ENCODE results near the gene ZNF664. TPM values are rescaled to one million over a fixed set of nuclear protein-coding genes. Genes with fewer than 3 reads are reported as not detected.
A peak's percentile ranks its signal among the peaks of the same experiment; 100 is the strongest.

The ZNF664 gene
- total RNA-seq (2016; rRNA removed; fragmentation: Illumina TruSeq; extraction: Trizol), result 56.5 and 109 TPM in 2 replicates
- total RNA-seq (2016; cell fraction: cytosol; rRNA removed; fragmentation: Illumina TruSeq; extraction: Trizol; ENCODE audit: low read depth), result 17.1 and 19.6 TPM in 2 replicates
- total RNA-seq (2016; cell fraction: insoluble cytoplasmic fraction; rRNA removed; fragmentation: Illumina TruSeq; extraction: Trizol), result 63.9 and 99.8 TPM in 2 replicates
- total RNA-seq (2016; cell fraction: membrane; rRNA removed; fragmentation: Illumina TruSeq; extraction: Trizol), result 84.3 and 86.0 TPM in 2 replicates
- total RNA-seq (2016; cell fraction: nucleus; rRNA removed; fragmentation: Illumina TruSeq; extraction: Trizol), result 64.5 and 64.7 TPM in 2 replicates
- 43.9 and 46.1 TPM in 2 replicates for polyA plus RNA-seq (2011; rRNA removed)
- 25.5 and 35.4 TPM in 2 replicates for polyA plus RNA-seq (2011; cell fraction: cytosol; rRNA removed)
- polyA plus RNA-seq (2011; cell fraction: nucleus; rRNA removed), result 44.8 and 58.7 TPM in 2 replicates
- polyA plus RNA-seq (2012), result 43.4 and 52.1 TPM in 2 replicates
- 20.6 and 23.0 TPM in 2 replicates for polyA plus RNA-seq (2016; cell fraction: cytosol; fragmentation: Illumina TruSeq; extraction: Trizol; ENCODE audit: low read depth)
- polyA plus RNA-seq (2016; cell fraction: insoluble cytoplasmic fraction; fragmentation: Illumina TruSeq; extraction: Trizol; ENCODE audit: low read depth), result 101 and 102 TPM in 2 replicates
- polyA plus RNA-seq (2016; cell fraction: membrane; fragmentation: Illumina TruSeq; extraction: Trizol; ENCODE audit: low read depth), result 67.1 and 72.2 TPM in 2 replicates
- polyA plus RNA-seq (2016; cell fraction: nucleus; fragmentation: Illumina TruSeq; extraction: Trizol; ENCODE audit: insufficient read depth, low read depth), result 80.2 and 81.9 TPM in 2 replicates
- 36.2 and 75.5 TPM in 2 replicates for polyA minus RNA-seq (2011; rRNA and poly(A)+ RNA removed; ENCODE audit: low replicate concordance)
- polyA minus RNA-seq (2011; cell fraction: cytosol; rRNA and poly(A)+ RNA removed), result 24.4 and 29.4 TPM in 2 replicates
- polyA minus RNA-seq (2011; cell fraction: nucleus; rRNA and poly(A)+ RNA removed), result 53.6 and 59.6 TPM in 2 replicates
- percentile 93 among the genes with signal in this experiment for Bru-seq, nascent RNA
- BruChase-seq, experiment 1, labeled RNA remaining after a 6-hour chase, result percentile 99 among the genes with signal in this experiment
- BruChase-seq, experiment 2, labeled RNA remaining after a 2-hour chase, result percentile 99 among the genes with signal in this experiment
- long read RNA-seq, experiment 1, partial matches to known transcripts, result 1 of 6 reads
- long read RNA-seq, experiment 1, other reads (novel, unspliced or antisense), result 3 of 6 reads
- long read RNA-seq, experiment 2, full-length matches to known transcripts, result 6 of 13 reads
- long read RNA-seq, experiment 2, partial matches to known transcripts, result 3 of 13 reads
- long read RNA-seq, experiment 2, other reads (novel, unspliced or antisense), result 4 of 13 reads

DNA sequence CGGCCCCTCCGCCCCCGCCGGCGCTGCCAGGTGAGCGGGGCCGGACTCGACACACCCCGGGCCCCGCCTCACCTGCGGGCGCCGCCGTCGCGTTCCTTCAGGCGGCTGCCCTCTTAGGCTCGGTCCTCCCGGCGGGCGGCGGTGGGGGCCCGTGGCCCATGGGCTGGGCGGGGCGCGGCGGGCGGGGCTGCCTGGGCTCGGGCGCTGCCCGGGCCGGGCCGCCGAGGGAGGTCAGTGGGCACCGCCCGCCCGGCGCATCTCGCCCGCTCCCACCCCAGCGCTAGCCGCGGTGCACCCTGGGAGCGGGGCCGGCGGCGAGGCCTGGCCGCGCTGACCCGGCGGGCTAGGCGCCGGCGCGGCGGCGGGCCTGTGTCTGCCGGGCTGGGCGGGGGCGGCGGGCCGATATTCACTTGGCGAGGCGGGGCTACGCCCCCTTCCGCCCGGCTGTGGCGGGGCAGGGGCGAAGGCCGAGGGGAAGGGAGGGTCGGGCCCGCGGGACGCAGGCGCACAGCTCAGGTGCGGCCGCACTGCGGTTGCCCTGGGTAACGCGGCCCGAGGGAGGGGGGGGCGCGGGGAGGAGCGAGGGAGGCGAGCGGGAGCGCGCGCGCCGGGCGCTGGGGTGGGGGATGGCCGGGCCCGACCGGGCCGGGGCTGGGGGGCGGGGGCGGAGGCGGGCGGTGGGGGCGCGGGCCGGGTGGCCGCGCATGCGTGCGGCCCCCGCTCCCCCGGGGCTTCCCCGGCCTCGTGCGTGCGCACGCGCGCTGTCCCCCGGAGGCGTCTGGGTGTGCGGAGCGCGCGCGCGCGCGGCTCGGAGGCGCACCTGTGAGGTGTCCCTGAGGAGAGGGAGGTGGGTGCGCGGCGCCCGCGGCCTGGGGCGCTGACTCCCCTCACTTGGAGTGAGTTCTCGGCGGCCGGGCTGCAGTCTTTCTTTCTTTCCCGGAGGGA, at the start of gene ZNF664, which contains the start of gene CCDC92:
ZNF664 (plus strand) TSS at position 759 of the 945 bp plus-strand sequence. CDS start 38,930 bp downstream, outside the sequence.
CCDC92 (minus strand) TSS at position 375 of the 945 bp plus-strand sequence. CDS start 28,526 bp downstream, outside the sequence.
- in situ Hi-C loops (cut with HindIII; ENCODE audit: extremely low pct_ligation_motif_present, low pct_unique_long_range_greater_than_20kb), result no loop called here
- Histone ChIP-seq H3K27me3 (ENCODE audit: control insufficient read depth in 1 of 2, insufficient read depth in 2 of 2, low read length in 2 of 2) (no peaks in the 10 kb centered on the region; a peak in 1 of 5 replicates), H3K4me1 (ENCODE audit: insufficient read depth, low read length) (peaks cover 37% of the 10 kb centered on the region), H3K27ac (ENCODE audit: extremely low read length, insufficient read depth, low read length) (peak within 1 kb of the TSS; percentile 89), H3K4me3 (replicated peaks in 1 of 3; ENCODE audit: insufficient read depth in 1 of 3, low read depth in 2 of 3, low read length in 3 of 3) (peak within 1 kb of the TSS; percentile 86 to 89 (median 89)), H3K79me2 (ENCODE audit: insufficient read depth, low read length) (peaks cover 57% of the 10 kb centered on the region), H3K36me3 (replicated peaks in 1 of 2; ENCODE audit: control insufficient read depth in 1 of 2, insufficient read depth in 2 of 2, low read length in 2 of 2) (peaks cover 2 to 13% of the 10 kb centered on the region in 2 experiments; a peak in 4 of 5 replicates), H3K9me3 (ENCODE audit: low read length) (no peaks in the 10 kb centered on the region), H3K4me2 (ENCODE audit: low read depth, low read length) (peak within 1 kb of the TSS; percentile 88), H4K20me1 (ENCODE audit: insufficient read depth, low read length) (peaks cover 6% of the 10 kb centered on the region), H2AFZ (ENCODE audit: low read length) (peak within 1 kb of the TSS; percentile 52), H3K9ac (ENCODE audit: insufficient read depth, low read depth, low read length) (peak within 1 kb of the TSS; percentile 90)
- 2% methylated on average over 12 of the region's 138 CpGs for WGBS (ENCODE audit: low lambda C conversion rate)
- DNase-seq (ENCODE audit: low spot score) (peak; percentile 85), ATAC-seq (peak; percentile 83), FAIRE-seq (no peak)
- POLR2A ChIA-PET, result interaction anchor here (0.6 to 2.4 kb wide), 6 partner anchors 10 to 746 kb away, joined by 3 to 15 read pairs (median 4); partner anchors contain the start of gene ATP6V0A2
- BruUV-seq (replicated peaks), result no TSS peak
- intact Hi-C loops (cut with micrococcal nuclease; ENCODE audit: unreplicated experiment), result no loop called here
- CTCF ChIA-PET (ENCODE audit: low intra/inter-chr PET ratio, low total read pairs), result no interaction called here
- TF ChIP-seq KDM5B (CRISPR knock-in tag; IDR thresholded peaks at IDR 0.05; ENCODE audit: borderline replicate concordance) (no peak), POLR2G (IDR thresholded peaks at IDR 0.05; ENCODE audit: low read depth, low read length) (peak; percentile 76), KAT7 (CRISPR knock-in tag; IDR thresholded peaks at IDR 0.05; ENCODE audit: borderline replicate concordance) (0 out of 2 replicates have a peak, but pooled peaks have one; percentile 56), MBNL3 (CRISPR knock-in tag; conservative IDR thresholded peaks at IDR 0.05) (no peak), ZNF446 (CRISPR knock-in tag; IDR thresholded peaks at IDR 0.05) (0 out of 2 replicates have a peak, but pooled peaks have one; percentile 22), RFX1 (IDR thresholded peaks at IDR 0.05) (peak; percentile 74), GATA4 (IDR thresholded peaks at IDR 0.05; ENCODE audit: borderline replicate concordance, low read depth) (peak; percentile 27; the same call in 1 of the 2 replicates), ZNF768 (CRISPR knock-in tag; IDR thresholded peaks at IDR 0.05) (peak; percentile 22; the same call in 1 of the 2 replicates), ZSCAN25 (CRISPR knock-in tag; IDR thresholded peaks at IDR 0.05) (0 out of 2 replicates have a peak, but pooled peaks have one; percentile 13), HOXA3 (CRISPR knock-in tag; IDR thresholded peaks at IDR 0.05) (peak; percentile 29; the same call in 1 of the 2 replicates), SUZ12 (IDR thresholded peaks at IDR 0.05; ENCODE audit: low read depth, low read length) (0 out of 2 replicates have a peak, but pooled peaks have one; percentile 20), SRY (CRISPR knock-in tag; IDR thresholded peaks at IDR 0.05) (no peak), LCORL (IDR thresholded peaks at IDR 0.05) (no peak), LCORL (CRISPR knock-in tag; IDR thresholded peaks at IDR 0.05) (peak; percentile 48; the same call in 1 of the 2 replicates), RAD21 (CRISPR knock-in tag; IDR thresholded peaks at IDR 0.05) (peak; percentile 59), ZFP36L1 (CRISPR knock-in tag; IDR thresholded peaks at IDR 0.05) (0 out of 2 replicates have a peak, but pooled peaks have one; percentile 35)
- TF ChIP-seq, protein P1, sequence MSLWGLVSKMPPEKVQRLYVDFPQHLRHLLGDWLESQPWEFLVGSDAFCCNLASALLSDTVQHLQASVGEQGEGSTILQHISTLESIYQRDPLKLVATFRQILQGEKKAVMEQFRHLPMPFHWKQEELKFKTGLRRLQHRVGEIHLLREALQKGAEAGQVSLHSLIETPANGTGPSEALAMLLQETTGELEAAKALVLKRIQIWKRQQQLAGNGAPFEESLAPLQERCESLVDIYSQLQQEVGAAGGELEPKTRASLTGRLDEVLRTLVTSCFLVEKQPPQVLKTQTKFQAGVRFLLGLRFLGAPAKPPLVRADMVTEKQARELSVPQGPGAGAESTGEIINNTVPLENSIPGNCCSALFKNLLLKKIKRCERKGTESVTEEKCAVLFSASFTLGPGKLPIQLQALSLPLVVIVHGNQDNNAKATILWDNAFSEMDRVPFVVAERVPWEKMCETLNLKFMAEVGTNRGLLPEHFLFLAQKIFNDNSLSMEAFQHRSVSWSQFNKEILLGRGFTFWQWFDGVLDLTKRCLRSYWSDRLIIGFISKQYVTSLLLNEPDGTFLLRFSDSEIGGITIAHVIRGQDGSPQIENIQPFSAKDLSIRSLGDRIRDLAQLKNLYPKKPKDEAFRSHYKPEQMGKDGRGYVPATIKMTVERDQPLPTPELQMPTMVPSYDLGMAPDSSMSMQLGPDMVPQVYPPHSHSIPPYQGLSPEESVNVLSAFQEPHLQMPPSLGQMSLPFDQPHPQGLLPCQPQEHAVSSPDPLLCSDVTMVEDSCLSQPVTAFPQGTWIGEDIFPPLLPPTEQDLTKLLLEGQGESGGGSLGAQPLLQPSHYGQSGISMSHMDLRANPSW (CRISPR knock-in tag; IDR thresholded peaks at IDR 0.05; ENCODE audit: borderline replicate concordance), result no peak
